Ovary (tissue), 9 donors: Measurements from ENCODE around the gene COL4A1. TPM values are rescaled to one million over a fixed set of nuclear protein-coding genes. Genes with fewer than 3 reads are reported as not detected.

Experiments used
- DNase-seq, 5 donors: peaks; one replicate each; pipeline ENCODE4 v3.0.0-alpha.2; 2019 to 2020
- H3K27ac ChIP-seq, 2 donors: fragments of 200-600 bp; one replicate each; pipeline versions ENCODE4 v1.5.1 to v1.8.0; 2019 to 2022
- H3K27me3 ChIP-seq: fragments of 200-600 bp; one replicate; pipeline ENCODE4 v1.8.0; 2022
- H3K36me3 ChIP-seq: fragments of 200-600 bp; sonication (generic); one replicate; pipeline ENCODE4 v1.5.1; 2019
- H3K4me1 ChIP-seq: one replicate; pipeline ENCODE4 v1.8.1; 2013; ENCODE audit warnings: mild to moderate bottlenecking, moderate library complexity; ENCODE audit not compliant: insufficient read depth
- H3K4me3 ChIP-seq: fragments of 200-600 bp; sonication (generic); one replicate; pipeline ENCODE4 v1.5.1; 2017
- H3K9me3 ChIP-seq, 2 donors: fragments of 200-600 bp in 1 of 2; sonication (generic) in 1 of 2; one replicate each; pipeline versions ENCODE4 v1.5.1 to v1.8.1; 2013 to 2019; ENCODE audit warnings: mild to moderate bottlenecking in 1 of 2, moderate library complexity in 1 of 2
- EP300 ChIP-seq: sonication (generic); formaldehyde crosslinking; IDR thresholded peaks from one replicate; pipeline ENCODE4 v1.6.1; 2017; ENCODE audit warnings: antibody characterized with exemption
- POLR2A ChIP-seq: fragments of 450-650 bp; IDR thresholded peaks from one replicate; pipeline ENCODE4 v1.6.1; 2017; ENCODE audit warnings: antibody characterized with exemption, mild to moderate bottlenecking, moderate library complexity
- WGBS, 3 donors: extraction: QIAGEN DNeasy Blood & Tissue Kit in 1 of 3; methylation state at CpG; one replicate each; pipeline versions ENCODE4 v1.1.5 to v1.1.7; 2013 to 2017; 5-methylcytosine and 5-hydroxymethylcytosine counted together
- intact Hi-C, 4 donors: fragments of 100-400 bp; cut with DNase I; formaldehyde crosslinking; loops; one replicate each; pipeline versions ENCODE4 v1.11.0 to v1.15.1; 2022 to 2023
- polyA plus RNA-seq, 2 donors: library from polyadenylated mRNA; stranded (reverse); fragments of 200-250 nt in 1 of 2; fragments of 350-450 nt in 1 of 2; fragmentation: Illumina TruSeq in 1 of 2; extraction: RNeasy Lipid Tissue Mini Kit (QIAGEN cat#74804) in 1 of 2; gene quantifications; one replicate each; pipeline ENCODE4 v1.2.3, GENCODE V29; 2013 to 2014
- total RNA-seq, 7 donors: library from RNA; depleted of rRNA in 2 of 7; stranded (reverse); fragments of >200 nt in 2 of 7; fragmentation: NEBNext Ultra II Directional in 3 of 7; extraction: Animal tissue kit (Norgen Biotek cat#: 25700) in 3 of 7; gene quantifications; one replicate each; pipeline versions ENCODE4 v1.1.0 to v1.2.4, GENCODE V29; 2016 to 2023
- TF ChIP-seq, protein P1 (sequence below), 3 donors: fragments of 450-650 bp in 2 of 3; fragments of 200-600 bp in 1 of 3; IDR thresholded peaks; one replicate each; pipeline versions ENCODE4 v1.5.1 to v1.8.0; 2016 to 2022; ENCODE audit warnings: antibody characterized with exemption in 3 of 3, mild to moderate bottlenecking in 1 of 3
- donor health status: DM: no; HTN: no; CAD: no; lungs with moderate emphysema.
- donor health status: DM: no; HTN: no; CAD: no.
- donor health status: Bipolar disorder and iron deficiency.
- donor health status: DM: yes; HTN: yes; CAD: no.
- donor health status: DM: no; HTN: no; CAD: no.
- donor health status: DM: yes; HTN: yes; CAD: no.

The COL4A1 gene
- total and polyA plus RNA-seq, 9 donors = 42.3 to 421 (median 87.5) TPM

DNA sequence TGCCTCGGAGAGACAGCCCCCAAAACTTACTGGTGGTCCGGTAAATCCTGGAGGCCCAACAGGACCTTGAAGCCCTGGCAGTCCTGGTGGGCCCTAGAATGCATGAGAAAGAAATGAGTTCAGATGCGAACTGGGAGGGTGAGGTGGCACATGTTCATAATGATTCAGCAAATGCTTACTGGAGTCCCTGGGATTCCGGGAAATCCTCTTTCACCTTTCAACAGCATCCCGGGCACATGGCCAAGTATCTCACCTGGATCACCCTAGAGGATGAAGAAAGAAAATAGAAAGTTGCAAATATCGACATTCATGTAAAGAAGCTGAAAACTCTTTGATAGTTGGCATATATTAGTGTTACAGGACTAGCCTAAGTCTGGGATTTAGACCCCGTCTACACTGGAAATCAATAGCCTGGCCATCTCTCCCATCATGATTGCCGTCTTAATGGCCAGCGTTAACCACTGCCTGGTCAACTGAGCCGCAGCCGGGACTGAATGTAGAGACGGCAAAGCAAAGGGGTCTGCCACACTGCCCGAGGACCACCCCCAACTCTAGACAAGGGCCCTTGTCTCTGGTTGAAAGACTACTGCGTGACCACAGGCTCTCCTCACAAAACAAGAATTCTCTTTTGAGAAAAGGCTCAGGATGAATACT is 96.9 kb downstream of the COL4A1 start:
- whole genome bisulfite sequencing, 3 donors = 89 to 94% (median 93%) methylated on average over 14 of the region's 14 CpGs
- no peak overlapping the region for H3K27ac ChIP-seq
- peaks cover 2% of the 10 kb centered on the region for H3K36me3 ChIP-seq
- H3K4me3 ChIP-seq = no peak overlapping the region
- H3K27me3 ChIP-seq = no peaks in the 10 kb centered on the region
- DNase-seq = no peak
- no peaks in the 10 kb centered on the region for H3K4me1 ChIP-seq
- no peaks in the 10 kb centered on the region for H3K9me3 ChIP-seq
- intact Hi-C loops = loop anchor here in 1 of 4 donors (5.0 kb wide), 1 partner anchor 697 kb away; no protein-coding TSS in a partner anchor
- TF ChIP-seq POLR2A (no peak), EP300 (no peak)

DNA sequence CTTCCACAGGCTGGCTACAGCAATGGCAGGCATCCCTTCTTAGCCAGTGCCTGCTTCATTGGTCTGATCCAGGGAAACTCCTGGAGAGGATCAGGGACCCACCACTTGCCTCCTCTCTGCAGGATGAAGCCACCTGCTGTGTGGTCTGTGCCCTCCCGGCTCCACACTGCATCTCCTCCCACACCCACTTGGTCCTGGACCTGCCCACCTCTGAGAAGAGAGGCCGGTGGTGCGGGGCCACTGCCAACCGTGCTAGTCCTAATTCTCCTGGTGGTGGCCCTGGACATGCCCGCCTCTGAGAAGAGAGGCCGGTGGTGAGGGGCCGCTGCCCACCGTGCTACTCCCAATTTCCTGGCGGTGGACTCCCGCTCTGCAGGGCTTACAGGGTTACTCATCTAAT is 98.8 kb downstream of the COL4A1 start:
- H3K36me3 ChIP-seq = peaks cover 2% of the 10 kb centered on the region
- DNase-seq = no peak
- H3K27ac ChIP-seq = no peak overlapping the region
- no peaks in the 10 kb centered on the region for H3K9me3 ChIP-seq
- no peaks in the 10 kb centered on the region for H3K4me1 ChIP-seq
- H3K27me3 ChIP-seq = no peaks in the 10 kb centered on the region
- 95 to 96% (median 96%) methylated on average over 10 of the region's 10 CpGs for WGBS, 3 donors
- intact Hi-C loops = loop anchor here in 1 of 4 donors (5.0 kb wide), 1 partner anchor 699 kb away; no protein-coding TSS in a partner anchor
- no peak overlapping the region for H3K4me3 ChIP-seq
- no peak for TF ChIP-seq EP300
- TF ChIP-seq POLR2A = no peak
- TF ChIP-seq, protein P1, sequence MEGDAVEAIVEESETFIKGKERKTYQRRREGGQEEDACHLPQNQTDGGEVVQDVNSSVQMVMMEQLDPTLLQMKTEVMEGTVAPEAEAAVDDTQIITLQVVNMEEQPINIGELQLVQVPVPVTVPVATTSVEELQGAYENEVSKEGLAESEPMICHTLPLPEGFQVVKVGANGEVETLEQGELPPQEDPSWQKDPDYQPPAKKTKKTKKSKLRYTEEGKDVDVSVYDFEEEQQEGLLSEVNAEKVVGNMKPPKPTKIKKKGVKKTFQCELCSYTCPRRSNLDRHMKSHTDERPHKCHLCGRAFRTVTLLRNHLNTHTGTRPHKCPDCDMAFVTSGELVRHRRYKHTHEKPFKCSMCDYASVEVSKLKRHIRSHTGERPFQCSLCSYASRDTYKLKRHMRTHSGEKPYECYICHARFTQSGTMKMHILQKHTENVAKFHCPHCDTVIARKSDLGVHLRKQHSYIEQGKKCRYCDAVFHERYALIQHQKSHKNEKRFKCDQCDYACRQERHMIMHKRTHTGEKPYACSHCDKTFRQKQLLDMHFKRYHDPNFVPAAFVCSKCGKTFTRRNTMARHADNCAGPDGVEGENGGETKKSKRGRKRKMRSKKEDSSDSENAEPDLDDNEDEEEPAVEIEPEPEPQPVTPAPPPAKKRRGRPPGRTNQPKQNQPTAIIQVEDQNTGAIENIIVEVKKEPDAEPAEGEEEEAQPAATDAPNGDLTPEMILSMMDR (IDR thresholded peaks at IDR 0.05) = no peak

DNA sequence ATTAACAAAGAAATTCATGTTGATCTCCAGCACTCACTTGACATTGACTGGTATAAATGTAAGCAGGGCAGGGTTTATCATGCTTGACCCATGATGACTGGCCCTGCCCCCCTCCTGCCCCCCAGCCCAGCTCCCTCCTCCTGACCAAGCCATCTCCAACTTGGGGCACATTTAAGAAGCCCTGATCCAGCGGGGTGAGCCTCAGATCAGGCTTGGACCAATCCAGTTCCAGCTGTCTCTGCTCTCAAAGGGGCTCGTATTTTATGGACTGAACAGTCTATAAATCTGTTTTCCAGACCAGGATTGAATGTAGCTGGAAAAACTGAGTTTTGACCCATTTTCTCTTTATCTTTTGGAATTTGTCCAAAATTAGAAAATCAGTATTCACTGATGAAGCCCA is 100.0 kb downstream of the COL4A1 start:
- no peaks in the 10 kb centered on the region for H3K9me3 ChIP-seq
- H3K36me3 ChIP-seq = peaks cover 2% of the 10 kb centered on the region
- H3K4me1 ChIP-seq = no peaks in the 10 kb centered on the region
- no peak overlapping the region for H3K4me3 ChIP-seq
- no peaks in the 10 kb centered on the region for H3K27me3 ChIP-seq
- H3K27ac ChIP-seq = no peak overlapping the region
- DNase-seq = no peak
- TF ChIP-seq POLR2A (no peak), EP300 (no peak)
- TF ChIP-seq, protein P1 (IDR thresholded peaks at IDR 0.05) = no peak
- WGBS, 3 donors = 43 to 84% (median 44%) methylated on average over 2 of the region's 2 CpGs
- intact Hi-C loops = loop anchor here in 1 of 4 donors (5.0 kb wide), 1 partner anchor 700 kb away; no protein-coding TSS in a partner anchor

DNA sequence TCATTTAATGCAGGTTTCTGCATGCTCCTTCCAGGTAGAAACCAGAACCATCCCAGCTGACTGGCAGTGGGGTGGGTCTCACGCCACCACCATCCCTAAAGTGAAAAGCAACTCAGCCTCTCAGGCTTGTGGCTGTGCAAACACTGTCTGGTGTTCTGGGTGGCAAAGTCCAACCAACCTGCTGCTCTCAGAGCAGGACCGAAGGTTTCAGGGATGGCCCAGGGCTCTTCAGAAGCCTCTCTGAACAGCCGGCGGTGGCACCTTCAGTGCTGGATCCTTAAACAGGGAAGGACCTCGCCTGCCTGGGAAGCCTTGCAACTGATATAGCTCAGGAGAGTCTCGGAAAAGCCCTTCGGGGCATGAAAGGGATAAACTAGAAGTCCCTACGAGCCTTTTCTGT is 100.8 kb downstream of the COL4A1 start:
- Histone ChIP-seq H3K27me3 (no peaks in the 10 kb centered on the region), H3K4me1 (no peaks in the 10 kb centered on the region), H3K36me3 (peaks cover 2% of the 10 kb centered on the region), H3K4me3 (no peak overlapping the region), H3K27ac (no peak overlapping the region), H3K9me3 (no peaks in the 10 kb centered on the region)
- DNase-seq = no peak
- 91 to 94% (median 93%) methylated on average over 8 of the region's 8 CpGs for WGBS, 3 donors
- intact Hi-C loops = loop anchor here in 1 of 4 donors (5.0 kb wide), 1 partner anchor 701 kb away; no protein-coding TSS in a partner anchor
- TF ChIP-seq POLR2A (no peak), EP300 (no peak)
- TF ChIP-seq, protein P1 (IDR thresholded peaks at IDR 0.05) = no peak

DNA sequence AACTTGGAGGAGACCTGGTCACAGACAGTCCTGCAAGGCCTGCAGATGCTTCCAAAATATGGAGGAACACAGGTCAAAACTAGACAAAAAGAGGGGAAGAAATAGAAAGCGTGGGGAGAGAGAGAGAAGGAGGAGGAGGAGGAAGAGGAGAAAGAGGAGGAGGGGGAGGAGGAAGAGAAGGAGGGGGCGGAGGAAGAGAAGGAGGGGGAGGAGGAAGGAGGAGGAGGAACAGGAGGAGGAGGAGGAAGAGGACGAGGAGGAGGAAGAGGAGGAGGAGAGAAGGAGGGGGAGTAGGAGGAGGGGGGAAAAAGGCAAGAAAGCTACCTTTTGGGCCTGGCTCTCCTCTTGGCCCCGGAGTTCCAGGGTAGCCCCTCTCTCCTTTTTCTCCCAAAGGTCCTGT is 105.8 kb downstream of the COL4A1 start:
- Histone ChIP-seq H3K27ac (no peak overlapping the region), H3K36me3 (no peaks in the 10 kb centered on the region), H3K27me3 (no peaks in the 10 kb centered on the region), H3K4me3 (no peak overlapping the region), H3K9me3 (no peaks in the 10 kb centered on the region), H3K4me1 (peaks cover 4% of the 10 kb centered on the region)
- 78 to 85% (median 81%) methylated on average over 4 of the region's 4 CpGs for WGBS, 3 donors
- TF ChIP-seq, protein P1 (IDR thresholded peaks at IDR 0.05) = no peak
- TF ChIP-seq EP300 (no peak), POLR2A (no peak)
- intact Hi-C loops = no loop called here
- DNase-seq = no peak
